Tongue (tissue), 2 donors: ENCODE data around the gene ITPR2. TPM values are rescaled to one million over a fixed set of nuclear protein-coding genes. Genes with fewer than 3 reads are reported as not detected.

Experiments
- DNase-seq: peaks from one replicate; pipeline ENCODE4 v3.0.0-alpha.2; 2015
- total RNA-seq: library from RNA; depleted of rRNA; stranded (reverse); fragments of >200 nt; gene quantifications from one replicate; pipeline ENCODE4 v1.2.3, GENCODE V29; 2014

Gene ITPR2
- total RNA-seq, 1 donor from 2014 or later = 31.4 TPM

- DNase-seq = no peak
Observed at GRCh38 chr12:26754148-26754547, 78.8 kb downstream of the ITPR2 start.

DNA sequence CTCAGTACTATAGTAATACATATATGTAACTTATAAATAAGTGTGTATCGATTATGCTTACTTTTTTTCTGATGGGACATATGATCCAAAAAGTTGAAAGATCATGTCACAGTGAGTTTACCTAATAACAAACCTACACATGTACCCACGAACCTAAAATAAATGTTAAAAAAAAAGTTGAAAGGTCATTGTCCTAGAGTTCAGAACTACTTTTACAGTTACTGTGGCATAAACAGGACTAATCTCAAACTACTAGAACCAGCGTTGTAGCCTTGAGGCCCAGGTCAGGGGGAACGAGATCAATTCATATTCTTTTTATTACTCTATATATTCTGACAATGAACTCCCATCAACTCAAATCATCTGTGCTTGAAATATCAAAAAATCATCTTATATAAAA, 81.8 kb downstream of the ITPR2 start:
- DNase-seq = no peak

GRCh38 chr12:26750531-26751175, 82.3 kb downstream of the ITPR2 start:
- no peak for DNase-seq

- no peak for DNase-seq
Observed at GRCh38 chr12:26749781-26750180, 83.2 kb downstream of the ITPR2 start.

GRCh38 chr12:26748741-26749431, 84.1 kb downstream of the ITPR2 start:
- DNase-seq = no peak

DNA sequence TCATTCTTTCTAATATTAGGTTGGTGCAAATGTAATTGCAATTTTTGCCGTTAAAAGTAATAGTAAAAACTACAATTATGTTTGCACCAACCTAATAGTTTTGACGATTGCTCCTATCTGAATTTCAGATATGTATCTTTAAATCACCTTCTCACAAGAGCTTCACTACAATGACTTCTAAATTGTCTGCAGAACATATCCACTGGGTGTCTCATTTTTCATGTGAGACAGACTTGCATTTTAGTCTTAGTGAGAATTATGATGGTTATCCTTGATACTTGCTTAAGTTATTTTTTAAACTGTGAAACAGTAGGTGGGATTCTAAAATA, 84.6 kb downstream of the ITPR2 start:
- DNase-seq = no peak

DNA sequence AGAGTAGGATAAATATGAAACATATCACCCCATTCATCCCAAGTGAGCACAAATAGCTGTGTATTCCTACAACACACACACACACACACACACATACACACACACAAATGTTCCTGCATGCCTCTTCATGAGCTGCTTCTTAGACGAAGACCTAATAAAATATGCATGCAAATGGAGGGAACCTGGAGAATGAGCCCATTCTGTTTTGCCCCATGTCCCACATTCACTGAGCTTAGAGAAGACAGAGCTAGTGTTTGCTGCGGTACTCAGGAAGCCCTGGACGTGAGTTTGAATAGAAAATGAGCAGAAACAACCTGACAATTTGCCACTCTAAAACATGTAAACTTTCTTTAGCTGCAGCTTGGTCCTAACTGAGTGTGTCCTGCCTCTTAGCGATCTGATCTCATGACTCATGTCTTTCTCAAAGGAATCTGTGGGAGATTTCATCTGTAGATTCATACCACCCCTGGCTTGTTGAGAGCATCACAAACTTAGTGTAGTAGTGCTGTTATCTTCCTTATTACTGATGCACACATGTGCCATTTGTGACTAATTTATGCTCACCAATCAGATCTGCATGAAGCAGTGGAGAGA, 86.8 kb downstream of the ITPR2 start:
- DNase-seq = no peak

DNA sequence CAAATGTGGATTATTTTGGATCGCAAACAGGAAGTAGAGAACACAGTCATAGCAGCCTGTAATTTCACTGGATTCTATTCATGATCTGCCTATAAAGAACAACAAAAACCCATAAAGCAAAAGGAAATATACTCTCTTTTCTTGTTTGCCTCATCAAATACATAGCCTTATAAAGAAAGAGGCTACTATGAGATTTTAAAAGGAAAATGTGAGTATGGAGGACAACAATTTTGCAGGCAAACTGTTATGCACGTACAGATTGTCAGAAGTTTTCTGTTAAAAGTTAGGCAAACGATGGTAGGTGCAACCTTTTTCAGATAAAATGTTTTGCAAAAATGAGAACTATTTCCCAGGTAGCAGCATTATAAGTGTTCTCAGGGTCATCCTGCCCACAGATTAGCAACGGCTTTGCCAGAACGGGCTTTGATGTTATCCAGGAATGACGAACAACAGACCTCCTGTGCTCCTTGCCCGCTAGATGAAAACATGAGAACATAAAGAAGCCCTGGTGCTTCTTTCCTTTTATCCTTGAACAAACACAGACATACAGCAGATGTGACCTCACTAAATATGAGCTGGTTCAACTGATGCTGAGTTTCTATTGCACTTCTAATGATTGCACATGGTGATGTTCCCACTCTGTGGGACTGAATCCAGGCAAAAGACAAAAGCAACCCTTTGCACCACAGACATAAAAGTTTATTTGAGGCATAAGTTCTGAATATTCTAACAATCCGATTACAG, 88.1 kb downstream of the ITPR2 start:
- DNase-seq = peak; percentile 26

DNA sequence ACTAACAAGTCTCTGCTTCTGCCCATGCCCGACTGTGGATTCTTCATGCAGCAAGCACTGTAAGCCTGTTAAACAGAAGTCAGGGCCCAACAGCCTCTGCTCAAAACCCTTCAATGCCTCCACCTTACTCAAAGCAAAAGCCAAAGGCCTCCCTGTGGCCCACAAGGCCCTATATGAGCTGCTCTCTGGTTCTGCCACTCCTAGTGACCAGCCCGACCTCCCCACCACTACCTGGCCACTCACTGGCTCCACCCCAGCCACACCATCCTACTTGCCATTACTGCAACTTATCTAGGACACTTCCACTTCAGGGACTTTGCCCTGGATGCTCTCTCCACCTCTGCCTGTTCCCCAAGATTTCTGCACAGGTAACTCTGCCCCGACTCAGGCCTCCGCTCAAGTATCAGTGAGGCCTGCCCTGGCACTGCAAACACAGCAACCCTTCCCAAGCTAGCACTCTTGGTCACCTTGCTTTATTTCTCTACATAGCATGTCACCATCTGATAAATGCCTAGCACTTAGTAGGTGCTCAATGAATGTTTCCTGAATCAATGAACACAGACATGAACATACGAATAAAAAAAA, 88.9 kb downstream of the ITPR2 start:
- no peak for DNase-seq

DNA sequence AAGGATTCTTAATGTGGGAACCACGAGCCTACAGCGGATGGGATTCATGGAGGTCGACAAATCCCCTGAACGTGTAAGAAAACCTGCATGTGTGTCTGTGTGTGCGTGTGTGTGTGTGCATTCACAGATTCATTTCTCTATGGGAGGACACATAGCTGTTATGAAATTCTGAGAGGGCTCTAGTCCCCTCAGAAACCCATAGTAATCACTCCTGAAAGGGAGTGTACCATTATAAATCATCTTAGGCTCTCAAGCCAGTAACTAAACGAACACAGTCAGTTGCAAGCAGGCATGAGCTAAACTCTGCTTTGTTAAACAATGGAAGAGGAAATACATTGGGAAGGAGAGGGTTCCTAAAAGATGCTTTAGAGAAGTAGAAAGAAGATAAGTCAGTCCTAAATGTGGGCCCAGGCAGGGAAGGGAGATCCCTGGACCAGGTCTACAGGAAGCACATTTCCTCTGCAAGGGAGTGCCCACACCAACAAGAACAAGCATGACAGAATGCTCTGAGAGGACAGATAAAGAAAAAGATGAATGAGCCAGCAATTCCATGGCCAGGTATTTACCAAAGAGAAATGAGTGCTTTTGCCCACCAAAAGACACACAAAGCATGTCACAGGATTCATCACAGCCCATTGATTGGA, 91.3 kb downstream of the ITPR2 start:
- DNase-seq = no peak

- DNase-seq = no peak
Observed at GRCh38 chr12:26740991-26741390, 92.0 kb downstream of the ITPR2 start.

DNA sequence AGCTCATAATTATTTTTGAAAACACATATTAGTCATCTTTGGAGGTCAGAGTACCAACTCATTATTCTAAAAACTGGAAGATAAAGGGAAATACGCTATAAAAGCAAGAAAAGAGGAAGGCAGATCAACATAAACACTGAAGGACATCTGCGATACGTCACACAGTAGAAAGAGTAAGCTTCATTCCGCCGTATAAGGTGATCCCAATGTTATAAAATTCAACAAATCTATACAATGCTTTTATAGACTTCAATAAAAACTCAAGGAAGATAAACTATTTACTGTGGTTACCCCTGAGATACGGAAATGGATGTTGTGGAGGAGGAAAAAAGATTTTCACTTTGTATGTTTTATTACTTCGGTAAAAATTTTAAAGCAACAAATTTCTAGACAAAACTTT, 92.6 kb downstream of the ITPR2 start:
- DNase-seq = no peak

GRCh38 chr12:26737487-26738030, 95.4 kb downstream of the ITPR2 start:
- DNase-seq = no peak

DNA sequence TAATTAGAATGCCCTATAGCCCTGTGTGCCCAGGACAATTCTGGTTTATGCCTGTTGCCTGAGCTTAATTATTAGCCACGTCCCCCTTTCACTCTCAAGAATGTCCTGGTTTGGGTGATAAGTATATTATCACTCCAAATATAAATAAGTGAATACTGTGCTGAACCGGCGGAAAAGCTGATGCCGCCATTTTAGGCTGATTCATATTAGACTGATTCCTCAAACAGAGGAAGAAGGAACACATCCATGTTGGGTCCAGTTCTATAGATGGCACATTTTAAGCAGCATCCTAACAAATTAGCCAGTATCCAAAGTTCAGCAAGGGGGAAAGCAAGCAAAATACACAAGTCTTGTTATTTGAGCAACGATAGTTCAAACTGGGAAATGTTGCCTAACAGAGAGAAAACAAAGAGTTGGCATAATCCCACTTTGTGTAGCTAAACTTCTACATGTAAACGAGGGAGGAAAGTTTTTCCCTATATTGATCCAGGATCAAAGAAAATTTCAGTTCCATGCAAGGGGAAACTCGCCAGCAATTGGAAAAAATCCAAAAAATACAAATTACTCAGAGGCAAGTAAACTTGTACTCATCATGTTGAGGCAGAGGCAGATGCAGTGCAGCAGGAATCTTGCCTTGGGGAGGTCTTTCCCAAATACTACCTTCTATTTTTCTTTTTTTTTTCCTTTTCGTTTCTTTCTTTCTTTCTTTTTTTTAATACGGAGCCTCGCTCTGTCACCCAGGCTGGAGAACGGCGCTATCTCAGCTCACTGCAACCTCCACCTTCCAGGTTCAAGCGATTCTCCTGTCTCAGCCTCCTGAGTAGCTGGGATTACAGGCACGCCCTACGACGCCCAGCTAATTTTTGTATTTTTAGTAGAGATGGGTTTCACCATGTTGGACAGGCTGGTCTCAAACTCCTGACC, 96.2 kb downstream of the ITPR2 start:
- DNase-seq = no peak

DNA sequence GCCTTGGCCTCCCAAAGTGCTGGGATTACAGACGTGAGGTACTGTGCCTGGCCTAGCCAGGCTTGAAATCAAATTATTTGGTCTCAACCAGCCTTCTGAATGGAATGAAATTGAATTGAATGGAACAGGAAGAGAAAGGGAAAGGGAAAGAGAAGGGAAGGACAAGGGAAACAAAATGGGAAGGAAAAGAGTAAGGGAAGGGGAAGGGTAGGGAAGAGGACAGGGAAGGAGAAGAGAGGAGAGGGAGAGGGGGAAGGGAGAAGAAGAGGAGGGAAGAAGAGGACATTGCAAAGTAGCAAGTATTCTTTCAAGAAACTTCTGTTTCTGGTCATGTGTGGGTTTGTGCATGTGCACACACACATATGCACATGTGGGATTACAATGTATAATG, 97.8 kb downstream of the ITPR2 start:
- no peak for DNase-seq

DNA sequence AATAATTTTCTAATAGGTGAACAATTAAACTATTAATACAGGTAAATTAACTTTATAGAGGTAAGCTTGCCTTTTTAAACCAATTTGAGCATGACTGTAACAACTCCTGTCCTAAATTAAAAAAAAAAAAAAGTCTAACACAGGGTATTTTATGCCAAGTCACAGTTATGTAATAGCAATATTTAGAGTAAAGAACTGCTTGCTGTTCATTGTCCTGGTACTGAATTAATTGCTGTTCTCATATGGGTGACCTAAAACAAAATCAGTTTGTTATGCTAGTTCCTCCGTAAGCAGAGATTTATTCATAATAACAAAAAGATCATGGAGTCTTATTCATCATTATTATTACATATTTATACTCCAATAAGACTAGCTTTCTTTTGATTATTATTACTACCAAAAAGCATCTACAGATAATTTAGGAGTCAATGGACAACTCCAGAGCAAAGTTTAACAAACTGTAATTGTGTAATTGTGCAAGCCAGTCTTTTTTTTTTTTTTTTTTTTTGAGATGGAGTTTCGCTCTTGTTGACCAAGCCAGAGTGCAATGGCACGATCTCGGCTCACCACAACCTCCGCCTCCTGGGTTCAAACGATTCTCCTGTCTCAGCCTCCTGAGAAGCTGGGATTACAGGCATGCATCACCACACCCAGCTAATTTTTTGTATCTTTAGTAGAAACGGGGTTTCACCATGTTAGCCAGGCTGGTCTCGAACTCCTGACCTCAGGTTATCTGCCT, 98.3 kb downstream of the ITPR2 start:
- no peak for DNase-seq

GRCh38 chr12:26732005-26732908, 100.7 kb downstream of the ITPR2 start:
- no peak for DNase-seq

GRCh38 chr12:26730481-26731350, 102.3 kb downstream of the ITPR2 start:
- no peak for DNase-seq
